ENCODE results near the gene ELAC2. TPM values are rescaled to one million over a fixed set of nuclear protein-coding genes. Genes with fewer than 3 reads are reported as not detected.

The ELAC2 gene
- total and polyA plus RNA-seq, 10 of the 15 experiments (the other 5 are each of a cell fraction or from before 2014, with no cell fraction given), result 5.1 to 146 (median 79.4) TPM

DNA sequence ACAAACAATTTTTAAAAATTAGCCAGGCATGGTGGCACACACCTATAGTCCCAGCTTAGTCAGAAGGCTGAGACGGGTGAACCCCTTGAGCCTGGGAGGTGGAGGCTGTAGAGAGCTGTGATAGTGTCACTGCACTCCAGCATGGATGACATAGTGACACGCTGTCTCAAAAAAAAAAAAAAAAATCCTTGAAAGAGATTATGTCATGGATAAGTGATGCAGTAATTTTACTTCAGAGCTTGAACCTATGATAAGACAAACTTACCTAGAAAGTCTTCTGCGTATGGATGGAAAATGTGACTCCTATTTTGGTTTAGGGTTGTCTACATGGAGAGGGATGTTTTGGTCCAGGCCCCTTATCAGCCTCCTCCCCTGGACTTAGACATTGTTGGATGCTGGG, 51.8 kb downstream of the ELAC2 start:
- SMC1A ChIA-PET (ENCODE audit: uncharacterized antibody, unreplicated experiment), result no interaction called here
- Histone ChIP-seq H3K27ac (ENCODE audit: control insufficient read depth, insufficient read depth) (no peak overlapping the region), H3K4me1 (ENCODE audit: control insufficient read depth, insufficient read depth, low read length) (no peaks in the 10 kb centered on the region), H3K9ac (ENCODE audit: control insufficient read depth, insufficient read depth, low read length) (no peak overlapping the region), H3K79me2 (ENCODE audit: control insufficient read depth, insufficient read depth, low read length) (no peaks in the 10 kb centered on the region), H4K20me1 (ENCODE audit: control insufficient read depth, insufficient read depth) (no peaks in the 10 kb centered on the region), H3K4me2 (ENCODE audit: control insufficient read depth, insufficient read depth) (no peak overlapping the region), H3K27me3 (replicated peaks in 1 of 2; ENCODE audit: control insufficient read depth in 2 of 2, insufficient read depth in 2 of 2, low read length in 1 of 2) (no peaks in the 10 kb centered on the region), H3K36me3 (ENCODE audit: control insufficient read depth in 2 of 2, insufficient read depth in 2 of 2, low read length in 1 of 2) (no peaks in the 10 kb centered on the region), H3K4me3 (no peak overlapping the region), H2AFZ (ENCODE audit: control insufficient read depth, low read depth, low read length) (no peak overlapping the region), H3K9me3 (replicated peaks; ENCODE audit: control insufficient read depth, insufficient read depth, low read length) (no peaks in the 10 kb centered on the region)
- POLR2A ChIA-PET, result no interaction called here
- CTCF ChIA-PET, result no interaction called here
- intact Hi-C loops (cut with micrococcal nuclease; ENCODE audit: unreplicated experiment) (no loop called here), in situ Hi-C loops (cut with MboI) (no loop called here)
- no peak for DNase-seq (ENCODE audit: low read depth, low spot score)
- FAIRE-seq, result no peak
- RAD21 ChIA-PET (ENCODE audit: unreplicated experiment), result no interaction called here
- no peak for TF ChIP-seq FOXK2 (IDR thresholded peaks at IDR 0.05)
- no peak for TF ChIP-seq ZNF384 (IDR thresholded peaks at IDR 0.05; ENCODE audit: borderline replicate concordance, low read depth, low read length)
- no peak for TF ChIP-seq YBX1 (IDR thresholded peaks at IDR 0.05)
- no peak for TF ChIP-seq NFXL1 (IDR thresholded peaks at IDR 0.05; ENCODE audit: borderline replicate concordance)
- no peak for TF ChIP-seq CREM (IDR thresholded peaks at IDR 0.05; ENCODE audit: low read depth)
- TF ChIP-seq HDGF (IDR thresholded peaks at IDR 0.05), result no peak
- no peak for TF ChIP-seq YY1 (IDR thresholded peaks at IDR 0.05; ENCODE audit: low read depth, low read length)
- no peak for TF ChIP-seq TAF1 (IDR thresholded peaks at IDR 0.05; ENCODE audit: borderline replicate concordance, low read depth, low read length)
- no peak for TF ChIP-seq STAT3 (IDR thresholded peaks at IDR 0.05; ENCODE audit: low read depth, low read length)
- TF ChIP-seq CHD4 (IDR thresholded peaks at IDR 0.05), result no peak
- TF ChIP-seq EGR1 (IDR thresholded peaks at IDR 0.05; ENCODE audit: borderline replicate concordance in 1 of 2, low read depth in 2 of 2, low read length in 2 of 2), result no peak
- 62% methylated on average over 3 of the region's 3 CpGs for WGBS (ENCODE audit: insufficient coverage, insufficient replicate concordance, low lambda C conversion rate, missing lambda C conversion rate)
- no TSS peak for BruUV-seq (replicated peaks)
- ATAC-seq, result no peak

DNA sequence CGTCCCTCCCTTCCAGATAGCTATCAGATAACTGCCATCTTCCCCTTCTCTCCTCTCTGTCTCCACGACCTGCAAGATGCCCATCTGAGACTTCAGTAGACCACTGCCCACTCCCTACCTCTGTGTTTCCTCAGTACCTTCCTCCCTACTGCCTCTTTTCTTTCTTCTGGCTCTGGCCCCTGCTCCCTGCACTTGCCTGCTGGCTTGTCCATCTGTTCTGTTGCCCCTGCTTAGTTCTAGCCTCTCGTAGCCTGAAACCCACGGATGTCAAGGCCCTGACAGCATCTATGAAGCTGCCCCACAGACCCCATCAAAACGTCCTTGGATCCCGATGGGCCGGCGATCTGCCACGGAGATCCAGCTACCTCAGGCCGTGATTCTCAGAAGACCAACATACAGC, 53.0 kb downstream of the ELAC2 start:
- no peak overlapping the region for H3K9ac ChIP-seq (ENCODE audit: control insufficient read depth, insufficient read depth, low read length)
- H3K9me3 ChIP-seq (replicated peaks; ENCODE audit: control insufficient read depth, insufficient read depth, low read length), result no peaks in the 10 kb centered on the region
- H3K4me3 ChIP-seq, result no peak overlapping the region
- no peak overlapping the region for H3K27ac ChIP-seq (ENCODE audit: control insufficient read depth, insufficient read depth)
- 57% methylated on average over 10 of the region's 10 CpGs for WGBS (ENCODE audit: insufficient coverage, insufficient replicate concordance, low lambda C conversion rate, missing lambda C conversion rate)
- DNase-seq (ENCODE audit: low read depth, low spot score) (no peak), ATAC-seq (no peak), FAIRE-seq (no peak)
- ChIA-PET RAD21 (ENCODE audit: unreplicated experiment) (no interaction called here), SMC1A (ENCODE audit: uncharacterized antibody, unreplicated experiment) (no interaction called here), CTCF (no interaction called here), POLR2A (no interaction called here)
- in situ Hi-C loops (cut with MboI) (no loop called here), intact Hi-C loops (cut with micrococcal nuclease; ENCODE audit: unreplicated experiment) (no loop called here)
- no peak overlapping the region for H2AFZ ChIP-seq (ENCODE audit: control insufficient read depth, low read depth, low read length)
- no peaks in the 10 kb centered on the region for H3K36me3 ChIP-seq (ENCODE audit: control insufficient read depth in 2 of 2, insufficient read depth in 2 of 2, low read length in 1 of 2)
- no peaks in the 10 kb centered on the region for H3K79me2 ChIP-seq (ENCODE audit: control insufficient read depth, insufficient read depth, low read length)
- no peaks in the 10 kb centered on the region for H4K20me1 ChIP-seq (ENCODE audit: control insufficient read depth, insufficient read depth)
- no peak overlapping the region for H3K4me2 ChIP-seq (ENCODE audit: control insufficient read depth, insufficient read depth)
- no peaks in the 10 kb centered on the region for H3K4me1 ChIP-seq (ENCODE audit: control insufficient read depth, insufficient read depth, low read length)
- BruUV-seq (replicated peaks), result no TSS peak
- no peaks in the 10 kb centered on the region for H3K27me3 ChIP-seq (replicated peaks in 1 of 2; ENCODE audit: control insufficient read depth in 2 of 2, insufficient read depth in 2 of 2, low read length in 1 of 2)
- TF ChIP-seq STAT3 (IDR thresholded peaks at IDR 0.05; ENCODE audit: low read depth, low read length) (no peak), MEF2A (IDR thresholded peaks at IDR 0.05; ENCODE audit: insufficient read depth, low read depth, low read length) (no peak), ZBED1 (IDR thresholded peaks at IDR 0.05; ENCODE audit: borderline replicate concordance) (no peak), NR2C2 (IDR thresholded peaks at IDR 0.05; ENCODE audit: borderline replicate concordance, control insufficient read depth, insufficient read length, low read depth) (no peak), CREM (IDR thresholded peaks at IDR 0.05; ENCODE audit: low read depth) (no peak)
- TF ChIP-seq, protein P1, sequence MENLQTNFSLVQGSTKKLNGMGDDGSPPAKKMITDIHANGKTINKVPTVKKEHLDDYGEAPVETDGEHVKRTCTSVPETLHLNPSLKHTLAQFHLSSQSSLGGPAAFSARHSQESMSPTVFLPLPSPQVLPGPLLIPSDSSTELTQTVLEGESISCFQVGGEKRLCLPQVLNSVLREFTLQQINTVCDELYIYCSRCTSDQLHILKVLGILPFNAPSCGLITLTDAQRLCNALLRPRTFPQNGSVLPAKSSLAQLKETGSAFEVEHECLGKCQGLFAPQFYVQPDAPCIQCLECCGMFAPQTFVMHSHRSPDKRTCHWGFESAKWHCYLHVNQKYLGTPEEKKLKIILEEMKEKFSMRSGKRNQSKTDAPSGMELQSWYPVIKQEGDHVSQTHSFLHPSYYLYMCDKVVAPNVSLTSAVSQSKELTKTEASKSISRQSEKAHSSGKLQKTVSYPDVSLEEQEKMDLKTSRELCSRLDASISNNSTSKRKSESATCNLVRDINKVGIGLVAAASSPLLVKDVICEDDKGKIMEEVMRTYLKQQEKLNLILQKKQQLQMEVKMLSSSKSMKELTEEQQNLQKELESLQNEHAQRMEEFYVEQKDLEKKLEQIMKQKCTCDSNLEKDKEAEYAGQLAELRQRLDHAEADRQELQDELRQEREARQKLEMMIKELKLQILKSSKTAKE (IDR thresholded peaks at IDR 0.05; ENCODE audit: low read depth, poor library complexity, severe bottlenecking), result no peak

All from GM12878 (cell line).